SU-DHL-6 (cell line): ENCODE data around the gene SETDB2.

ENCODE experiments used
- EZH2phosphoT487 ChIP-seq: fragments of 200-600 bp; sonication (generic), shearing (Covaris generic); conservative IDR thresholded peaks from 2 replicates; pipeline ENCODE4 v1.6.1; 2018; ENCODE audit warnings: mild to moderate bottlenecking, antibody characterized with exemption, low read length, moderate library complexity, mixed read lengths
- TF ChIP-seq, protein P1 (sequence below): fragments of 200-600 bp; sonication (generic); IDR thresholded peaks from one replicate; pipeline ENCODE4 v1.5.1; 2017; ENCODE audit warnings: antibody characterized with exemption, mild to moderate bottlenecking, low read length, moderate library complexity; ENCODE audit not compliant: insufficient read depth, poor library complexity, severe bottlenecking

DNA sequence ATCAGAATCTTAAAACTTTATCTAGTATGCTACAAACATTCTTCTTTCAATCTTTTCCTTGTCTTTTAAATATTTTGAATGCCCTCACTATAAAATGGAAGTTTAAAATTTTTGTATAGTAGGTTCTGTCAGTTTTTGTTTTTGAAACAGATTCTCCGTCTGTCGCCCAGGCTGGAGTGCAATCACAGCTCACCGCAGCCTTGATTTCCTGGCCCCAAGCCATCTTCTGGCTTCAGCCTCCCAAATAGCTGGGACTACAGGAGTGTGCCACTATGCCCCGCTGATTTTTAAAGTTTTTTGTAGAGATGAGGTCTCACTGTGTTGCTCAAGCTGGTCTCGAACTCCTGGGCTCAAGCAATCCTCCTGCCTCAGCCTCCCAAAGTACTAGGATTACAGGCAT is 72.4 kb downstream of the SETDB2 start:
- TF ChIP-seq, protein P1, sequence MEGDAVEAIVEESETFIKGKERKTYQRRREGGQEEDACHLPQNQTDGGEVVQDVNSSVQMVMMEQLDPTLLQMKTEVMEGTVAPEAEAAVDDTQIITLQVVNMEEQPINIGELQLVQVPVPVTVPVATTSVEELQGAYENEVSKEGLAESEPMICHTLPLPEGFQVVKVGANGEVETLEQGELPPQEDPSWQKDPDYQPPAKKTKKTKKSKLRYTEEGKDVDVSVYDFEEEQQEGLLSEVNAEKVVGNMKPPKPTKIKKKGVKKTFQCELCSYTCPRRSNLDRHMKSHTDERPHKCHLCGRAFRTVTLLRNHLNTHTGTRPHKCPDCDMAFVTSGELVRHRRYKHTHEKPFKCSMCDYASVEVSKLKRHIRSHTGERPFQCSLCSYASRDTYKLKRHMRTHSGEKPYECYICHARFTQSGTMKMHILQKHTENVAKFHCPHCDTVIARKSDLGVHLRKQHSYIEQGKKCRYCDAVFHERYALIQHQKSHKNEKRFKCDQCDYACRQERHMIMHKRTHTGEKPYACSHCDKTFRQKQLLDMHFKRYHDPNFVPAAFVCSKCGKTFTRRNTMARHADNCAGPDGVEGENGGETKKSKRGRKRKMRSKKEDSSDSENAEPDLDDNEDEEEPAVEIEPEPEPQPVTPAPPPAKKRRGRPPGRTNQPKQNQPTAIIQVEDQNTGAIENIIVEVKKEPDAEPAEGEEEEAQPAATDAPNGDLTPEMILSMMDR: no peak
- TF ChIP-seq EZH2phosphoT487: no peak
